Common myeloid progenitor, CD34-positive (primary cell): ENCODE results near the gene SMC2.
A peak's percentile ranks its signal among the peaks of the same experiment; 100 is the strongest.

ENCODE experiments used
- CTCF ChIA-PET: fragments of 350-600 bp; sonication (Branson Sonifier 250); formaldehyde crosslinking; loops from one replicate; lab custom pipeline; 2021; ENCODE audit warnings: antibody characterized with exemption; lab: Charles Lee
- POLR2A ChIA-PET: fragments of 350-600 bp; sonication (Branson Sonifier 250); formaldehyde crosslinking; loops from one replicate; lab custom pipeline; 2021; ENCODE audit warnings: antibody characterized with exemption; lab: Charles Lee
- DNase-seq, 3 donors: peaks; one replicate each; pipeline versions ENCODE4 v3.0.0 to v3.0.0-alpha.2; 2013
- H3K27ac ChIP-seq, 2 experiments: 1 replicate in 1 of 2; 2 replicates in 1 of 2; pipeline ENCODE4 v1.7.0; 2013; ENCODE audit warnings: inconsistent platforms in 2 of 2, low read length in 2 of 2, mild to moderate bottlenecking in 2 of 2, low read depth in 1 of 2, moderate library complexity in 1 of 2; ENCODE audit not compliant: severe bottlenecking in 2 of 2, insufficient read depth in 1 of 2, poor library complexity in 1 of 2
- H3K27me3 ChIP-seq, 5 experiments: replicated peaks in 2 of 5; 1 replicate in 3 of 5; 2 replicates in 2 of 5; pipeline versions ENCODE4 v1.6.1 to v1.7.0; 2013; ENCODE audit warnings: low read length in 4 of 5, mild to moderate bottlenecking in 2 of 5, moderate library complexity in 2 of 5, inconsistent platforms in 1 of 5; ENCODE audit not compliant: insufficient read depth in 5 of 5, control insufficient read depth in 4 of 5
- H3K36me3 ChIP-seq, 4 experiments: 1 replicate in 2 of 4; 2 replicates in 2 of 4; pipeline versions ENCODE4 v1.6.1 to v1.7.0; 2013; ENCODE audit warnings: low read length in 3 of 4, control low read depth in 1 of 4, mild to moderate bottlenecking in 1 of 4; ENCODE audit not compliant: control insufficient read depth in 4 of 4, insufficient read depth in 4 of 4
- H3K4me1 ChIP-seq, 4 experiments: 1 replicate in 3 of 4; 2 replicates in 1 of 4; pipeline versions ENCODE4 v1.6.1 to v1.7.1; 2013; ENCODE audit warnings: low read length in 3 of 4, mild to moderate bottlenecking in 3 of 4, control low read depth in 1 of 4, inconsistent platforms in 1 of 4, moderate library complexity in 1 of 4; ENCODE audit not compliant: control insufficient read depth in 4 of 4, insufficient read depth in 4 of 4; ENCODE audit errors: control extremely low read depth in 1 of 4
- H3K4me3 ChIP-seq, 7 experiments: 1 replicate in 4 of 7; 2 replicates in 3 of 7; pipeline versions ENCODE4 v1.5.1 to v1.7.0; 2013; ENCODE audit warnings: mild to moderate bottlenecking in 7 of 7, low read length in 6 of 7, moderate library complexity in 6 of 7, inconsistent platforms in 2 of 7, low read depth in 2 of 7, control low read depth in 1 of 7; ENCODE audit not compliant: insufficient read depth in 4 of 7, control insufficient read depth in 1 of 7; ENCODE audit errors: extremely low read depth in 1 of 7
- H3K9me3 ChIP-seq, 5 experiments: 1 replicate in 4 of 5; 2 replicates in 1 of 5; pipeline versions ENCODE4 v1.6.1 to v1.7.1; 2013; ENCODE audit warnings: low read length in 4 of 5, mild to moderate bottlenecking in 2 of 5, inconsistent platforms in 1 of 5, low read depth in 1 of 5, moderate library complexity in 1 of 5; ENCODE audit not compliant: control insufficient read depth in 4 of 5, insufficient read depth in 2 of 5; ENCODE audit errors: control extremely low read depth in 1 of 5
- WGBS: methylation state at CpG from one replicate; pipeline ENCODE4 v1.1.5; 2013; ENCODE audit not compliant: insufficient coverage; 5-methylcytosine and 5-hydroxymethylcytosine counted together

Gene SMC2

GRCh38 chr9:104074876-104075275, 19.2 kb upstream of the SMC2 start:
- ChIA-PET CTCF (no interaction called here), POLR2A (no interaction called here)
- 83% methylated on average over 1 of the region's 2 CpGs for WGBS
- no peak overlapping the region for H3K27ac ChIP-seq
- no peak for DNase-seq
- H3K27me3 ChIP-seq: peaks cover 0 to 2% (median 0%) of the 10 kb centered on the region in 5 experiments
- H3K4me3 ChIP-seq: no peak overlapping the region
- no peaks in the 10 kb centered on the region for H3K4me1 ChIP-seq
- no peaks in the 10 kb centered on the region for H3K36me3 ChIP-seq
- peaks cover 0 to 3% (median 0%) of the 10 kb centered on the region in 5 experiments for H3K9me3 ChIP-seq

GRCh38 chr9:104075801-104076753, 18.0 kb upstream of the SMC2 start:
- ChIA-PET POLR2A (no interaction called here), CTCF (interaction anchor here (0.6 to 0.7 kb wide), 3 partner anchors 14 to 594 kb away, joined by 3 to 4 read pairs (median 4); no protein-coding TSS in a partner anchor)

GRCh38 chr9:104078596-104078995, 15.5 kb upstream of the SMC2 start:
- H3K36me3 ChIP-seq: no peaks in the 10 kb centered on the region
- H3K4me1 ChIP-seq: peaks cover 0 to 7% (median 1%) of the 10 kb centered on the region in 4 experiments
- H3K4me3 ChIP-seq: no peak overlapping the region
- no peak overlapping the region for H3K27ac ChIP-seq
- peaks cover 0 to 9% (median 4%) of the 10 kb centered on the region in 5 experiments for H3K9me3 ChIP-seq
- POLR2A ChIA-PET: no interaction called here
- CTCF ChIA-PET: interaction anchor here (1.1 kb wide), 1 partner anchor 13 kb away, joined by 3 read pairs; no protein-coding TSS in a partner anchor
- no peaks in the 10 kb centered on the region for H3K27me3 ChIP-seq
- no peak for DNase-seq

More at GRCh38 chr9:104075801-104076753, 18.0 kb upstream of the SMC2 start:
- H3K4me3 ChIP-seq: no peak overlapping the region
- peaks cover 0 to 6% (median 3%) of the 10 kb centered on the region in 5 experiments for H3K9me3 ChIP-seq
- 81% methylated on average over 2 of the region's 2 CpGs for WGBS
- no peaks in the 10 kb centered on the region for H3K36me3 ChIP-seq
- H3K27ac ChIP-seq: no peak overlapping the region
- H3K4me1 ChIP-seq: no peaks in the 10 kb centered on the region
- DNase-seq: peak in 1 of 3 donors; percentile 6
- H3K27me3 ChIP-seq: no peaks in the 10 kb centered on the region

GRCh38 chr9:104080983-104081382, 13.1 kb upstream of the SMC2 start:
- ChIA-PET CTCF (no interaction called here), POLR2A (no interaction called here)
- Histone ChIP-seq H3K4me3 (no peak overlapping the region), H3K9me3 (peaks cover 0 to 9% (median 4%) of the 10 kb centered on the region in 5 experiments), H3K27me3 (no peaks in the 10 kb centered on the region), H3K27ac (no peak overlapping the region), H3K36me3 (no peaks in the 10 kb centered on the region), H3K4me1 (peaks cover 0 to 7% (median 1%) of the 10 kb centered on the region in 4 experiments)
- no peak for DNase-seq

- H3K4me3 ChIP-seq: no peak overlapping the region
- no peak overlapping the region for H3K27ac ChIP-seq
- POLR2A ChIA-PET: no interaction called here
- no peaks in the 10 kb centered on the region for H3K36me3 ChIP-seq
- DNase-seq: peak in 2 of 3 donors; percentile 16 to 23
- H3K27me3 ChIP-seq: no peaks in the 10 kb centered on the region
- H3K4me1 ChIP-seq: peaks cover 0 to 7% (median 1%) of the 10 kb centered on the region in 4 experiments
- 86% methylated on average over 1 of the region's 1 CpG for WGBS
- CTCF ChIA-PET: no interaction called here
- H3K9me3 ChIP-seq: peaks cover 0 to 9% (median 4%) of the 10 kb centered on the region in 5 experiments
These were observed 11.9 kb upstream of the SMC2 start for GRCh38 chr9:104082168-104082567.

GRCh38 chr9:104085525-104085924, 8.6 kb upstream of the SMC2 start:
- no peak for DNase-seq
- no peaks in the 10 kb centered on the region for H3K36me3 ChIP-seq
- no peaks in the 10 kb centered on the region for H3K27me3 ChIP-seq
- H3K4me3 ChIP-seq: no peak overlapping the region
- peaks cover 0 to 7% (median 1%) of the 10 kb centered on the region in 4 experiments for H3K4me1 ChIP-seq
- ChIA-PET POLR2A (no interaction called here), CTCF (no interaction called here)
- WGBS: no CpG with 5 or more reads among the region's 1 CpG
- H3K27ac ChIP-seq: no peak overlapping the region
- H3K9me3 ChIP-seq: peaks cover 0 to 6% (median 3%) of the 10 kb centered on the region in 5 experiments

GRCh38 chr9:104087894-104088293, 6.2 kb upstream of the SMC2 start:
- POLR2A ChIA-PET: no interaction called here
- CTCF ChIA-PET: no interaction called here
- H3K27me3 ChIP-seq: no peaks in the 10 kb centered on the region
- 100% methylated on average over 2 of the region's 3 CpGs for WGBS
- no peak for DNase-seq
- no peaks in the 10 kb centered on the region for H3K36me3 ChIP-seq
- H3K4me3 ChIP-seq: no peak overlapping the region
- H3K9me3 ChIP-seq: no peaks in the 10 kb centered on the region
- H3K27ac ChIP-seq: no peak overlapping the region
- peaks cover 3 to 18% (median 12%) of the 10 kb centered on the region in 4 experiments for H3K4me1 ChIP-seq
